H9 (cell line): ENCODE results near the gene TRAPPC2. TPM values are rescaled to one million over a fixed set of nuclear protein-coding genes. Genes with fewer than 3 reads are reported as not detected.

Experiments
- DNase-seq: peaks from one replicate; pipeline ENCODE4 v3.0.0-alpha.2; 2017
- H2AFZ ChIP-seq: one replicate; pipeline ENCODE4 v1.6.1; 2013; ENCODE audit warnings: mild to moderate bottlenecking, low read length, control low read depth, moderate library complexity
- H2AK5ac ChIP-seq: 2 replicates; pipeline ENCODE4 v1.6.1; 2013; ENCODE audit warnings: low read length, control low read depth, mixed read lengths; ENCODE audit not compliant: insufficient read length
- H2BK120ac ChIP-seq: one replicate; pipeline ENCODE4 v1.6.1; 2013; ENCODE audit warnings: low read depth, mild to moderate bottlenecking, low read length, control low read depth, inconsistent platforms; ENCODE audit not compliant: poor library complexity, severe bottlenecking
- H2BK12ac ChIP-seq: 2 replicates; pipeline ENCODE4 v1.6.1; 2013; ENCODE audit warnings: low read length, control low read depth, mixed read lengths, low read depth; ENCODE audit not compliant: insufficient read length
- H2BK15ac ChIP-seq: 2 replicates; pipeline ENCODE4 v1.6.1; 2013; ENCODE audit warnings: low read depth, low read length, control low read depth
- H2BK20ac ChIP-seq: one replicate; pipeline ENCODE4 v1.6.1; 2013; ENCODE audit warnings: low read depth, mild to moderate bottlenecking, low read length, control low read depth, inconsistent platforms; ENCODE audit not compliant: poor library complexity, severe bottlenecking
- H2BK5ac ChIP-seq: 2 replicates; pipeline ENCODE4 v1.6.1; 2013; ENCODE audit warnings: low read length, control low read depth, mixed read lengths; ENCODE audit not compliant: insufficient read length
- H3K14ac ChIP-seq: 2 replicates; pipeline ENCODE4 v1.6.1; 2013; ENCODE audit warnings: low read length, control low read depth; ENCODE audit not compliant: insufficient read depth
- H3K18ac ChIP-seq: 2 replicates; pipeline ENCODE4 v1.6.1; 2013; ENCODE audit warnings: low read depth, mild to moderate bottlenecking, mixed read lengths, low read length, control low read depth; ENCODE audit not compliant: insufficient read length
- H3K23ac ChIP-seq: 2 replicates; pipeline ENCODE4 v1.6.1; 2013; ENCODE audit warnings: low read length, control low read depth, mixed read lengths, low read depth; ENCODE audit not compliant: insufficient read length
- H3K23me2 ChIP-seq: 2 replicates; pipeline ENCODE4 v1.6.1; 2013; ENCODE audit warnings: low read depth, mild to moderate bottlenecking, mixed read lengths, low read length, control low read depth; ENCODE audit not compliant: insufficient read length, poor library complexity, severe bottlenecking
- H3K27ac ChIP-seq: 2 replicates; pipeline ENCODE4 v1.5.1; 2013; ENCODE audit warnings: low read length, control low read depth, mixed read lengths, low read depth; ENCODE audit not compliant: insufficient read length
- H3K27me3 ChIP-seq: 2 replicates; pipeline ENCODE4 v1.6.1; 2013; ENCODE audit warnings: low read length, control low read depth, inconsistent platforms; ENCODE audit not compliant: insufficient read depth
- H3K4ac ChIP-seq: 2 replicates; pipeline ENCODE4 v1.6.1; 2013; ENCODE audit warnings: low read depth, mild to moderate bottlenecking, control low read depth, inconsistent platforms, low read length, moderate library complexity
- H3K4me1 ChIP-seq: 2 replicates; pipeline ENCODE4 v1.6.1; 2013; ENCODE audit warnings: low read length, control low read depth, inconsistent platforms; ENCODE audit not compliant: insufficient read depth
- H3K4me2 ChIP-seq: 2 replicates; pipeline ENCODE4 v1.6.1; 2013; ENCODE audit warnings: low read length, control low read depth, mixed read lengths; ENCODE audit not compliant: insufficient read length, insufficient read depth
- H3K56ac ChIP-seq: 2 replicates; pipeline ENCODE4 v1.6.1; 2013; ENCODE audit warnings: low read depth, mild to moderate bottlenecking, mixed read lengths, low read length, control low read depth; ENCODE audit not compliant: insufficient read length
- H3K79me1 ChIP-seq: 2 replicates; pipeline ENCODE4 v1.6.1; 2013; ENCODE audit warnings: low read depth, mild to moderate bottlenecking, moderate library complexity, low read length, control low read depth, inconsistent platforms; ENCODE audit not compliant: insufficient read depth, poor library complexity, severe bottlenecking
- H3K79me2 ChIP-seq: 2 replicates; pipeline ENCODE4 v1.6.1; 2013; ENCODE audit warnings: low read length, control low read depth, inconsistent platforms; ENCODE audit not compliant: insufficient read depth
- H3K9ac ChIP-seq: 2 replicates; pipeline ENCODE4 v1.6.1; 2013; ENCODE audit warnings: low read length, control low read depth, mixed read lengths; ENCODE audit not compliant: insufficient read length; ENCODE audit errors: extremely low read depth
- H3K9me3 ChIP-seq: one replicate; pipeline ENCODE4 v1.6.1; 2013; ENCODE audit warnings: low read depth, low read length, inconsistent platforms; ENCODE audit not compliant: control insufficient read depth
- H3T11ph ChIP-seq: one replicate; pipeline ENCODE4 v1.6.1; 2013; ENCODE audit warnings: mild to moderate bottlenecking, low read length, control low read depth, inconsistent platforms
- H4K20me1 ChIP-seq: one replicate; pipeline ENCODE4 v1.6.1; 2013; ENCODE audit not compliant: control insufficient read depth, insufficient read length, insufficient read depth
- H4K5ac ChIP-seq: 2 replicates; pipeline ENCODE4 v1.6.1; 2013; ENCODE audit warnings: low read depth, mild to moderate bottlenecking, mixed read lengths, low read length, control low read depth; ENCODE audit not compliant: insufficient read length
- H4K8ac ChIP-seq: replicated peaks from 2 replicates; pipeline ENCODE4 v1.6.1; 2013; ENCODE audit warnings: low read length, control low read depth, mixed read lengths, low read depth; ENCODE audit not compliant: insufficient read length
- H4K91ac ChIP-seq: 2 replicates; pipeline ENCODE4 v1.6.1; 2013; ENCODE audit warnings: low read depth, mild to moderate bottlenecking, moderate library complexity, mixed read lengths, low read length, control low read depth; ENCODE audit not compliant: insufficient read length
- H3K27ac Mint-ChIP-seq, 3 experiments: 2 replicates in 2 of 3; 3 replicates in 1 of 3; pipeline ENCODE4 v1.8.0; 2020 to 2021; ENCODE audit warnings: mixed read lengths in 3 of 3, mild to moderate bottlenecking in 1 of 3, moderate library complexity in 1 of 3
- H3K27me3 Mint-ChIP-seq: 2 replicates; pipeline ENCODE4 v1.8.0; 2021; ENCODE audit warnings: low read depth, mild to moderate bottlenecking, moderate library complexity, mixed read lengths
- H3K36me3 Mint-ChIP-seq, 3 experiments: 2 replicates in 2 of 3; 3 replicates in 1 of 3; pipeline ENCODE4 v1.8.0; 2020 to 2021; ENCODE audit warnings: low read depth in 3 of 3, mixed read lengths in 3 of 3; ENCODE audit not compliant: insufficient read depth in 1 of 3
- H3K4me1 Mint-ChIP-seq, 2 experiments: 2 replicates each; pipeline ENCODE4 v1.8.0; 2020; ENCODE audit warnings: mixed read lengths in 2 of 2
- H3K4me3 Mint-ChIP-seq, 2 experiments: 2 replicates in 1 of 2; 3 replicates in 1 of 2; pipeline ENCODE4 v1.8.0; 2020 to 2021; ENCODE audit warnings: mild to moderate bottlenecking in 2 of 2, mixed read lengths in 2 of 2, moderate library complexity in 1 of 2
- H3K9me3 Mint-ChIP-seq, 2 experiments: 2 replicates in 1 of 2; 3 replicates in 1 of 2; pipeline ENCODE4 v1.8.0; 2020; ENCODE audit warnings: mild to moderate bottlenecking in 2 of 2, mixed read lengths in 2 of 2, moderate library complexity in 1 of 2
- WGBS: extraction: QIAGEN DNeasy Blood & Tissue Kit; methylation state at CpG from one replicate; pipeline ENCODE4 v1.1.7; 2013; ENCODE audit warnings: missing lambda C conversion rate, low lambda C conversion rate, mixed read lengths; ENCODE audit not compliant: insufficient read length; ENCODE audit errors: extremely low coverage; 5-methylcytosine and 5-hydroxymethylcytosine counted together
- total RNA-seq: library from RNA; stranded (reverse); gene quantifications from 2 replicates; pipeline ENCODE4 v1.2.1, GENCODE V29; 2021
- TF ChIP-seq, protein P1 (sequence below): fragments of 200-600 bp; sonication (generic); conservative IDR thresholded peaks from 3 replicates; pipeline ENCODE4 v1.8.0; 2021; ENCODE audit warnings: antibody characterized with exemption, mild to moderate bottlenecking

The TRAPPC2 gene
- total RNA-seq, 1 experiment from 2014 or later = 13.3 TPM

DNA sequence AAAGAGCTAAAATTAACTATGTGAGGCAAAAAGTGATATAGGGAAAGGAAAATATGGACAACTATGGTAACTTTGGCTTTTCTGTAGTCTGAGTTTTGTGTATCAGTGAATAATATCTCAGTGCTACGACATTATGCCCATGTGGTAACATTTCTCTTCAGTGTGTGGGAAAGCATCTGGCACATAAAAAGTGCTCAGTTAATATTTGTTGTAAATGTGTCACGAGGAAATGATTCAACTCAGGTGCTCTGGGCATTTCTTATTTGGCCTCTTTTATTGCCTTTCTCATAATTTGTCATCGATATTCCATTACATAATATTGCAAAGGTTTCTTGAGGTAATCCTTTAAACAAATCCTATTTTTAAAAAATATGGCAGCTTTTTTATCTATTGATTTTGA, 17.7 kb upstream of the TRAPPC2 start:
- H3K9ac ChIP-seq = no peak overlapping the region
- no peak overlapping the region for H3K56ac ChIP-seq
- H2AK5ac ChIP-seq = no peak overlapping the region
- no peak overlapping the region for H3K4me3 Mint-ChIP-seq
- no peak overlapping the region for H2BK15ac ChIP-seq
- H4K5ac ChIP-seq = no peak overlapping the region
- H3K27ac Mint-ChIP-seq = no peak overlapping the region
- no peak overlapping the region for H3K4ac ChIP-seq
- H3K4me1 ChIP-seq = no peaks in the 10 kb centered on the region; the same call in 1 of the 2 replicates
- peaks cover 18 to 30% of the 10 kb centered on the region in 2 experiments for H3K9me3 Mint-ChIP-seq
- H3K79me1 ChIP-seq = no peaks in the 10 kb centered on the region
- no peaks in the 10 kb centered on the region for H3K23me2 ChIP-seq
- no peak overlapping the region for H4K8ac ChIP-seq
- no peak overlapping the region for H2BK20ac ChIP-seq
- H3K18ac ChIP-seq = no peak overlapping the region
- H3K36me3 Mint-ChIP-seq = peaks cover 9 to 65% (median 33%) of the 10 kb centered on the region in 3 experiments; a peak in 6 of 7 replicates
- H3K27me3 Mint-ChIP-seq = no peaks in the 10 kb centered on the region
- H2BK12ac ChIP-seq = no peak overlapping the region
- H2BK120ac ChIP-seq = no peak overlapping the region
- peaks cover 10 to 11% of the 10 kb centered on the region in 2 experiments; a peak in 3 of 4 replicates for H3K4me1 Mint-ChIP-seq
- no peak overlapping the region for H3T11ph ChIP-seq
- WGBS = no CpG with 5 or more reads among the region's 3 CpGs
- 0 out of 2 replicates have a peak, but pooled peaks cover 2% of the 10 kb centered on the region for H3K79me2 ChIP-seq
- TF ChIP-seq, protein P1, sequence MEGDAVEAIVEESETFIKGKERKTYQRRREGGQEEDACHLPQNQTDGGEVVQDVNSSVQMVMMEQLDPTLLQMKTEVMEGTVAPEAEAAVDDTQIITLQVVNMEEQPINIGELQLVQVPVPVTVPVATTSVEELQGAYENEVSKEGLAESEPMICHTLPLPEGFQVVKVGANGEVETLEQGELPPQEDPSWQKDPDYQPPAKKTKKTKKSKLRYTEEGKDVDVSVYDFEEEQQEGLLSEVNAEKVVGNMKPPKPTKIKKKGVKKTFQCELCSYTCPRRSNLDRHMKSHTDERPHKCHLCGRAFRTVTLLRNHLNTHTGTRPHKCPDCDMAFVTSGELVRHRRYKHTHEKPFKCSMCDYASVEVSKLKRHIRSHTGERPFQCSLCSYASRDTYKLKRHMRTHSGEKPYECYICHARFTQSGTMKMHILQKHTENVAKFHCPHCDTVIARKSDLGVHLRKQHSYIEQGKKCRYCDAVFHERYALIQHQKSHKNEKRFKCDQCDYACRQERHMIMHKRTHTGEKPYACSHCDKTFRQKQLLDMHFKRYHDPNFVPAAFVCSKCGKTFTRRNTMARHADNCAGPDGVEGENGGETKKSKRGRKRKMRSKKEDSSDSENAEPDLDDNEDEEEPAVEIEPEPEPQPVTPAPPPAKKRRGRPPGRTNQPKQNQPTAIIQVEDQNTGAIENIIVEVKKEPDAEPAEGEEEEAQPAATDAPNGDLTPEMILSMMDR = no peak
- H3K9me3 ChIP-seq = no peaks in the 10 kb centered on the region
- no peaks in the 10 kb centered on the region for H4K20me1 ChIP-seq
- no peak overlapping the region for H2BK5ac ChIP-seq
- no peak overlapping the region for H3K14ac ChIP-seq
- H3K27ac ChIP-seq = no peak overlapping the region
- no peak overlapping the region for H3K4me2 ChIP-seq
- no peak overlapping the region for H4K91ac ChIP-seq
- H2AFZ ChIP-seq = no peak overlapping the region
- no peak overlapping the region for H3K23ac ChIP-seq
- H3K27me3 ChIP-seq = no peaks in the 10 kb centered on the region
- no peak for DNase-seq
